Neutrophil (primary cell): ENCODE results near the gene ATG13.
"Not testable (repeated sequence)": the region's sequence is repeated elsewhere in the genome, so short reads cannot be mapped to it uniquely, and the experiment has no call there.

ENCODE experiments used
- H3K27ac ChIP-seq: fragments of 200-600 bp; sonication (generic); 2 replicates; pipeline ENCODE4 v1.5.1; 2016; ENCODE audit warnings: mild to moderate bottlenecking, moderate library complexity
- H3K27me3 ChIP-seq: fragments of 200-600 bp; sonication (generic); 2 replicates; pipeline ENCODE4 v1.6.0; 2016; ENCODE audit warnings: mild to moderate bottlenecking
- H3K36me3 ChIP-seq: fragments of 200-600 bp; sonication (generic); 2 replicates; pipeline ENCODE4 v1.5.1; 2017
- H3K4me1 ChIP-seq, 2 experiments: fragments of 200-600 bp in 1 of 2; sonication (generic) in 1 of 2; 1 replicate in 1 of 2; 2 replicates in 1 of 2; pipeline versions ENCODE4 v1.5.1 to v1.6.1; 2013 to 2016; ENCODE audit warnings: low read depth in 1 of 2, low read length in 1 of 2, mild to moderate bottlenecking in 1 of 2, moderate library complexity in 1 of 2; ENCODE audit not compliant: control insufficient read depth in 1 of 2, insufficient read depth in 1 of 2
- H3K4me3 ChIP-seq, 2 experiments: fragments of 200-600 bp in 1 of 2; sonication (generic) in 1 of 2; 1 replicate in 1 of 2; 2 replicates in 1 of 2; pipeline ENCODE4 v1.5.1; 2013 to 2016; ENCODE audit warnings: low read depth in 1 of 2, low read length in 1 of 2, mild to moderate bottlenecking in 1 of 2, moderate library complexity in 1 of 2
- H3K9me3 ChIP-seq: fragments of 200-600 bp; sonication (generic); 2 replicates; pipeline ENCODE4 v1.5.1; 2016
- TF ChIP-seq, protein P1 (sequence below): fragments of 200-600 bp; sonication (generic); IDR thresholded peaks from 2 replicates; pipeline ENCODE4 v1.5.1; 2016; ENCODE audit warnings: antibody characterized with exemption

The ATG13 gene

DNA sequence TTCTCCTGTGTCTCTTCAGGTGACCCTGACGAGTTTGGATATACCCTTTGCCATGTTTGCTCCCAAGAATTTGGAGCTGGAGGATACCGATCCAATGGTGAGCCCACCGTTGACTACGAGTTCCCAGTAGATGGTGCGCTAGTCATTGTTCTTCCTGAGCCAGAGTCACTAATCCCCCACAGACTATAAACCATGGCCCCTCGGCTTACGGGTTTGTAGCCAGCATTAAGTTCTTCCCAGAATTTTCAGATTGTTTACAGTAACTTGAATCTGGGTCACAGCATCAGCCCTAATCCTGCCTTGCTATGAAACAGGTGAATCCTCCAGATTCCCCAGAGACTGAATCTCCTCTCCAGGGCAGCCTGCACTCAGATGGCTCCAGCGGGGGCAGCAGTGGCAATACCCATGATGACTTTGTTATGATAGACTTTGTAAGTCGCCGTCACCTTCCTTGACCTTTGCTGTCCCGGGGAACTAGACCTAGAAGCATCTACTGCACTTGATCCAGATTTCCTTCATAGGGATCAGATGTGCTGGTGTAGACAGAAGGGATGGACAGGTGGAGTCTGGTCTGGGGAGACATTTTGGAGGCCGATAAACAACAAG, 51.2 kb downstream of the ATG13 start:
- TF ChIP-seq, protein P1, sequence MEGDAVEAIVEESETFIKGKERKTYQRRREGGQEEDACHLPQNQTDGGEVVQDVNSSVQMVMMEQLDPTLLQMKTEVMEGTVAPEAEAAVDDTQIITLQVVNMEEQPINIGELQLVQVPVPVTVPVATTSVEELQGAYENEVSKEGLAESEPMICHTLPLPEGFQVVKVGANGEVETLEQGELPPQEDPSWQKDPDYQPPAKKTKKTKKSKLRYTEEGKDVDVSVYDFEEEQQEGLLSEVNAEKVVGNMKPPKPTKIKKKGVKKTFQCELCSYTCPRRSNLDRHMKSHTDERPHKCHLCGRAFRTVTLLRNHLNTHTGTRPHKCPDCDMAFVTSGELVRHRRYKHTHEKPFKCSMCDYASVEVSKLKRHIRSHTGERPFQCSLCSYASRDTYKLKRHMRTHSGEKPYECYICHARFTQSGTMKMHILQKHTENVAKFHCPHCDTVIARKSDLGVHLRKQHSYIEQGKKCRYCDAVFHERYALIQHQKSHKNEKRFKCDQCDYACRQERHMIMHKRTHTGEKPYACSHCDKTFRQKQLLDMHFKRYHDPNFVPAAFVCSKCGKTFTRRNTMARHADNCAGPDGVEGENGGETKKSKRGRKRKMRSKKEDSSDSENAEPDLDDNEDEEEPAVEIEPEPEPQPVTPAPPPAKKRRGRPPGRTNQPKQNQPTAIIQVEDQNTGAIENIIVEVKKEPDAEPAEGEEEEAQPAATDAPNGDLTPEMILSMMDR, result no peak

DNA sequence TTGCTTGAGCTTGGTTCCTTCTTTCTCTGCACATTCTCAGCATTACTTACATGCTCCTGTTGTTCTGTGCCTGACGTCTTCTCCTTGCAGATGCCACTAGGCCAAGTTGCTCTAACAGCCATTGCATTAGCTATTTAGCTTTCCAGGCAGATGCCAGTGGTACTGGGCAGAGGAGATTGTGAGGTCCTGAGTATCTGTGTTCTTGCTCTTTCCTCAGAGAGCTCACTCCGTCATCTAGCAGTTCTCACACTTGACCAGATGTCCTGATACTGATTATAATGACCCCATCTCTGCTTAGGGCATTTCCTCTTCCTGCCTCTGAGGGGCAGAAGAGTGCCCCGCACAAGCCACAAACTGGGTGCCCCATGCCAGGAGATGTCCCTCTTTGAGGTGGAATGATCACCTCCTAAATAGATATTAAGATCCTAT, 52.4 kb downstream of the ATG13 start:
- TF ChIP-seq, protein P1, result peak; percentile 36
- Histone ChIP-seq H3K9me3 (no peaks in the 10 kb centered on the region), H3K36me3 (peaks cover 55% of the 10 kb centered on the region), H3K4me1 (peaks cover 51 to 54% of the 10 kb centered on the region in 2 experiments), H3K4me3 (no peak overlapping the region), H3K27me3 (no peaks in the 10 kb centered on the region), H3K27ac (peak overlapping the region; percentile 96)

More for the DNA sequence above, 51.2 kb downstream of the ATG13 start:
- H3K4me3 ChIP-seq, result no peak overlapping the region
- H3K27me3 ChIP-seq, result no peaks in the 10 kb centered on the region
- peak overlapping the region; percentile 96 for H3K27ac ChIP-seq
- peaks cover 66% of the 10 kb centered on the region for H3K36me3 ChIP-seq
- H3K4me1 ChIP-seq, result peaks cover 40 to 42% of the 10 kb centered on the region in 2 experiments
- no peaks in the 10 kb centered on the region for H3K9me3 ChIP-seq

DNA sequence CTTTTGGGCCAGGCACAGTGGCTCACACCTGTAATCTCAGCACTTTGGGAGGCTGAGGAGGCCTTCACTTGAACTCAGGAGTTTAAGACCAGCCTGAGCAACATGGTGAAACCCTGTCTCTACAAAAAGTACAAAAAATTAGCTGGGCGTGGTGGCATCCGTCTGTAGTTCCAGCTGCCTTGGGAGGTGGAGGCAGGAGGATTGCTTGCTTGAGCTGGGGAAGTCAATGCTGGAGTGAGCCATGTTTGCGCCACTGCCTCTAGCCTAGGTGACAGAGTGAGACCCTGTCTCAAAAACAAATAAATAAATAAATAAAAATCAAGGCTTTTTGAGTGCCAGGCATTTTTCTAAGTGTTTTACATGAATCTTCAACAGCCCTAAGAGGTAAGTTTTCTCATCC, 53.2 kb downstream of the ATG13 start:
- H3K36me3 ChIP-seq, result peaks cover 47% of the 10 kb centered on the region
- not testable (repeated sequence) for H3K9me3 ChIP-seq, H3K27me3 ChIP-seq
- peak overlapping the region; percentile 96 for H3K27ac ChIP-seq
- peaks cover 59 to 62% of the 10 kb centered on the region in 2 experiments for H3K4me1 ChIP-seq
- H3K4me3 ChIP-seq, result peak overlapping the region in 1 of 2 experiments; percentile 12

DNA sequence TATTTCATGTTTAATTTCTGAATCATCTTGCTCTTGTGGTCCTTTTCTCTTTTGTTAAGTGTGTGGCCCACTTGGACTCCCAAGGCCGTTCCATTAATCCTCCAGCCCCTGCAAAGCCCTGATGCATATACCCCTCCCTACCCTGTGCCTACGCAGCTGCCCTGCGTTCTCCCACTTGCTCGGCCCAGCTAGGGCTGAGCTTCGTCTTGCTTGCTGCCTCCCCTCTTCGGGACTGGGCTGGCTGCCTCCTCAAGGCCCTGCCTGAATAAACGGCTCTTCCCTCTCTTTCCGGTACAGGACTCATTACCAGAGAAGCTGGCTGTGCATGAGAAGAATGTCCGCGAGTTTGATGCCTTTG, 54.6 kb downstream of the ATG13 start:
- peaks cover 73 to 76% of the 10 kb centered on the region in 2 experiments for H3K4me1 ChIP-seq
- peak overlapping the region; percentile 96 for H3K27ac ChIP-seq
- no peaks in the 10 kb centered on the region for H3K27me3 ChIP-seq
- H3K4me3 ChIP-seq, result peak overlapping the region in 1 of 2 experiments; percentile 22
- TF ChIP-seq, protein P1, result no peak
- no peaks in the 10 kb centered on the region for H3K9me3 ChIP-seq
- H3K36me3 ChIP-seq, result peaks cover 32% of the 10 kb centered on the region

DNA sequence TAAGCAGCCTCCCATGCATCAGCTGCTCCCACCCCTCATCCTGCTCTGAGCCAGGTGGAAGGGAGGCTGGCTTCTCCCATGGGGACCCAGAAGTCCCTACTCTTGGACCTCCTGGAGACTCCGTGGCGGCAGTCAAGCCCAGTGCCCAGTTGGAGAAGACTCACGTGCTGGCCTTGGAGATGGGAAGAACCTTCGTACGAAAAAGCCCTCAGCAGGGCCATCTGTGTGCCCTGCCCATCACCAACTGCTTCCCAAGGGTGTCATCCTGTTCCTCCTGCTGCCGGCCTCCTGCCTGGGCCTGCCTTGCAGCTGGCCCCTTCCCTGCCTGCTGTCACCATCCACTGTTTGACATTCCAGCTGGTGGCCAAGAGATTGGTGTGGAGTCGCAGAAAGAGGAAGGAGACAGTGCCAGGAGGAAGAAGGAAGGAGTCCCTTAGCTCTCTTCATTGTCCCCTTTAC, 55.1 kb downstream of the ATG13 start:
- Histone ChIP-seq H3K27me3 (no peaks in the 10 kb centered on the region), H3K9me3 (no peaks in the 10 kb centered on the region), H3K4me1 (peaks cover 78 to 81% of the 10 kb centered on the region in 2 experiments), H3K4me3 (peak overlapping the region in 1 of 2 experiments; percentile 22), H3K27ac (peak overlapping the region; percentile 96), H3K36me3 (peaks cover 28% of the 10 kb centered on the region)
- TF ChIP-seq, protein P1, result no peak

DNA sequence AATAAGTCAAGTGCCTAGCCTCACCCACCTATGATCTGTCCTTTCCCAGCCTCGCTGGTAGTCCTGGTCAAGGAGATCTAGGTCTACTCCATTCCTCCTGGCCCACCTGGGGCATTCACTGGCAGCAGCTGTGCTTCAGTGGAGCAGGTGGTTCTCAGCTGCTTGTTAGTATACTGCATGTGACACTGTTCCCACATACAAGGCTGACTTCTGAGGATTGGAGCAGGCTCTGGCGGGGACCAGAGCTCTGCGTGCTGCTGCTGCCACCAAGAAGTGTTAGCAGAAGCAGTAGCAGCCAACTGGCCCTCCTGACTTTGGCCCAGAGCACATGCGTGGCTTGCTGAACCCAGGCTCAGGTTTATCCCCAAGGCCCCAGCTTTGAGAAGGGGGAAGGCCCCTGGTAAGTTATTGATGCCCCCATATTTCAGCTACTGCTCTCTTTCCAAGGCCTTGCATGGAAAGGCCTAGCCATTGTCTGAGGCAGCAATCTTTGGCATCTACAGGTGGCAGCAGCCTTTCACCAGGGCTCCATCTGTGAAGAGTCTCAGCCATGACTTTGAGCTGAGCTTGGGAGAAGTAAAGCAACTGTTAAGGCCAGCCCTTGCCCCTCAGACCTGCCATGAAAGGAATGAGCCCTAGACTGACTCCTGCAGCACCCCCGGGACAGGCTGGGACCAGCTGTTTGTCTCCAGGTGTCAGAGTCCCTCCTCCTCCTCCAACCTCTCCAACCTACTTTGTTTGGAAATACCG, 56.5 kb downstream of the ATG13 start:
- Histone ChIP-seq H3K9me3 (no peaks in the 10 kb centered on the region), H3K4me3 (no peak overlapping the region), H3K27ac (peak overlapping the region; percentile 96), H3K36me3 (peaks cover 24% of the 10 kb centered on the region), H3K27me3 (no peaks in the 10 kb centered on the region), H3K4me1 (peaks cover 89 to 93% of the 10 kb centered on the region in 2 experiments)
- TF ChIP-seq, protein P1, result no peak
